Thyroid gland (tissue), 4 donors: ENCODE results near the gene NFKBIB.

Experiments
- POLR2A ChIP-seq, 2 donors: fragments of 450-650 bp; IDR thresholded peaks; one replicate each; pipeline ENCODE4 v1.6.1; 2017; ENCODE audit warnings: antibody characterized with exemption in 2 of 2, mild to moderate bottlenecking in 2 of 2, moderate library complexity in 1 of 2
- TF ChIP-seq, protein P1 (sequence below), 6 experiments: fragments of 200-600 bp in 3 of 6; fragments of 450-650 bp in 3 of 6; sonication (generic) in 3 of 6; IDR thresholded peaks; one replicate each; pipeline ENCODE4 v1.5.1; 2016 to 2019; ENCODE audit warnings: antibody characterized with exemption in 6 of 6, mild to moderate bottlenecking in 2 of 6, inconsistent platforms in 1 of 6, moderate library complexity in 1 of 6

DNA sequence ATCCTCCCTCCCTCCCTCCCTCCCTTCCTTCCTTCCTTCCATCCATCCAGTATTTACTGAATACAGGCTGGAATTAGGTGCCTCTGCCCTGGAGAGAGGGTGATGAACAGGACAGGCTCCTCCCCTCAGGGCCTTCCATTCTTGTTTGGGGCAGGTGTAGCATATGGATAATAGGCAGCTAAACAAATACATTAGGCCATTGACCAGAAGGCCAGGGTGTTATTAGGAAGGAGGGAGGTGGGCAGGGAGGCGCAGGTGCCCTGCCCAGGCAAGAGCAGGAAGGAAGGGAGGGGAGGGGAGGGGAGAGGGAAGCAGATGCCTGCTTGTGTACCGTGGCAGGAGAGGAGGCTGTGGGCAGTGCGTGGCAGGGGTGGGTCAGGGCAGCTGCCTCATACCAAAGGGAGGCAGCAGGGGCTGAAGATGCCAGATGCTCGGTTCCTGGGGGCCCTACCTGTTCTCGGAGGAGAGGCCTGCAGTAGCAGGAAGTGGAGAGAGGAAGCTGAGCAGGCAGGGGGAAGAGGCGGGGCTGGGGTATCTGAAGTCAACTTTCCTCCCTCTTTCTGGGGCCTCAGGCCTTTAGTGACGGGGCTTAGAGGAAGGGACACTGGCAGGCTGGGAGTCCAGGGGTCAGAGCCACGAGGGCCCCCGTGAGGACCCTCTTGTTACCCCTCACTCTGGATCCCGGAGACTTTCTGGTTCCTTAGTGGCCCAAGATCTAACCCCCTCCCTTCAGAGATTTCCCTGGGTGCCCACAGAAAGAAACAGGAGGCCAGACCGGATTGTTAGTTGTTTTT is 21.8 kb upstream of the NFKBIB start, which contains the start of gene RINL:
- no peak for TF ChIP-seq POLR2A (IDR thresholded peaks at IDR 0.05)
- TF ChIP-seq, protein P1, sequence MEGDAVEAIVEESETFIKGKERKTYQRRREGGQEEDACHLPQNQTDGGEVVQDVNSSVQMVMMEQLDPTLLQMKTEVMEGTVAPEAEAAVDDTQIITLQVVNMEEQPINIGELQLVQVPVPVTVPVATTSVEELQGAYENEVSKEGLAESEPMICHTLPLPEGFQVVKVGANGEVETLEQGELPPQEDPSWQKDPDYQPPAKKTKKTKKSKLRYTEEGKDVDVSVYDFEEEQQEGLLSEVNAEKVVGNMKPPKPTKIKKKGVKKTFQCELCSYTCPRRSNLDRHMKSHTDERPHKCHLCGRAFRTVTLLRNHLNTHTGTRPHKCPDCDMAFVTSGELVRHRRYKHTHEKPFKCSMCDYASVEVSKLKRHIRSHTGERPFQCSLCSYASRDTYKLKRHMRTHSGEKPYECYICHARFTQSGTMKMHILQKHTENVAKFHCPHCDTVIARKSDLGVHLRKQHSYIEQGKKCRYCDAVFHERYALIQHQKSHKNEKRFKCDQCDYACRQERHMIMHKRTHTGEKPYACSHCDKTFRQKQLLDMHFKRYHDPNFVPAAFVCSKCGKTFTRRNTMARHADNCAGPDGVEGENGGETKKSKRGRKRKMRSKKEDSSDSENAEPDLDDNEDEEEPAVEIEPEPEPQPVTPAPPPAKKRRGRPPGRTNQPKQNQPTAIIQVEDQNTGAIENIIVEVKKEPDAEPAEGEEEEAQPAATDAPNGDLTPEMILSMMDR (IDR thresholded peaks at IDR 0.05): no peak
